MCF 10A (cell line): ENCODE data around the gene MSANTD4. TPM values are rescaled to one million over a fixed set of nuclear protein-coding genes. Genes with fewer than 3 reads are reported as not detected.
A peak's percentile ranks its signal among the peaks of the same experiment; 100 is the strongest.

ENCODE experiments used
- Bru-seq: library from RNA; stranded (reverse); fragments of 400-500 nt; gene quantifications from one replicate; lab custom pipeline; 2021; lab: Mats Ljungman, UMichigan
- BruChase-seq, 2 experiments: library from RNA; stranded (reverse); fragments of 400-500 nt; gene quantifications; one replicate each; lab custom pipeline; 2021; lab: Mats Ljungman, UMichigan
- BruUV-seq: library from RNA; stranded (reverse); fragments of 400-500 nt; replicated peaks from 2 replicates; lab custom pipeline; 2021; lab: Mats Ljungman, UMichigan
- CTCF ChIA-PET: fragments of 300-600 bp; sonication (Branson Sonifier 250); formaldehyde crosslinking; extraction: SDS; loops from one replicate; lab custom pipeline; 2021; ENCODE audit warnings: antibody characterized with exemption, inconsistent platforms; lab: Yijun Ruan, JAX
- POLR2A ChIA-PET: fragments of 300-600, 350-650 bp; sonication (Branson Sonifier 250); formaldehyde crosslinking; extraction: SDS; loops from one replicate; lab custom pipeline; 2020; ENCODE audit warnings: antibody characterized with exemption, inconsistent platforms; lab: Yijun Ruan, JAX
- DNase-seq: peaks from one replicate; pipeline ENCODE4 v3.0.0-alpha.2; 2018; ENCODE audit not compliant: unreplicated experiment
- H3K27ac Mint-ChIP-seq: one replicate; pipeline ENCODE4 v1.8.0; 2022; ENCODE audit warnings: mild to moderate bottlenecking, low read depth, mixed read lengths; ENCODE audit not compliant: unreplicated experiment
- H3K27me3 Mint-ChIP-seq: one replicate; pipeline ENCODE4 v1.8.0; 2022; ENCODE audit warnings: mixed read lengths; ENCODE audit not compliant: insufficient read depth, unreplicated experiment
- H3K36me3 Mint-ChIP-seq: one replicate; pipeline ENCODE4 v1.8.0; 2022; ENCODE audit warnings: mild to moderate bottlenecking, moderate library complexity, mixed read lengths; ENCODE audit not compliant: insufficient read depth, unreplicated experiment
- H3K4me1 Mint-ChIP-seq: one replicate; pipeline ENCODE4 v1.8.0; 2022; ENCODE audit warnings: mixed read lengths; ENCODE audit not compliant: insufficient read depth, unreplicated experiment
- H3K4me3 Mint-ChIP-seq: one replicate; pipeline ENCODE4 v1.8.0; 2022; ENCODE audit warnings: mild to moderate bottlenecking, moderate library complexity, mixed read lengths; ENCODE audit not compliant: unreplicated experiment
- H3K9me3 Mint-ChIP-seq: one replicate; pipeline ENCODE4 v1.8.0; 2022; ENCODE audit warnings: mixed read lengths; ENCODE audit not compliant: unreplicated experiment
- CTCF ChIP-seq: fragments of 200-600 bp; IDR thresholded peaks from one replicate; pipeline ENCODE4 v1.8.0; 2022; ENCODE audit warnings: antibody characterized with exemption, mild to moderate bottlenecking; ENCODE audit not compliant: unreplicated experiment
- intact Hi-C: fragments of 100-400 bp; cut with micrococcal nuclease; formaldehyde crosslinking; loops from 2 replicates; pipeline ENCODE4 v1.14.1; 2022
- long read RNA-seq: library from polyadenylated mRNA; stranded (forward); transcript quantifications from one replicate; pipeline ENCODE4 v2.0.0, GENCODE V29; 2022
- total RNA-seq: library from RNA; stranded (reverse); gene quantifications from 2 replicates; pipeline ENCODE4 v1.2.3, GENCODE V29; 2022

MSANTD4 gene
- total RNA-seq (31.2 and 36.0 TPM in 2 replicates), Bru-seq, nascent RNA (percentile 88 among the genes with signal in this experiment), BruChase-seq, experiment 1, labeled RNA remaining after a 6-hour chase (percentile 93 among the genes with signal in this experiment), BruChase-seq, experiment 2, labeled RNA remaining after a 2-hour chase (percentile 95 among the genes with signal in this experiment)
- long read RNA-seq, full-length matches to known transcripts: 18 of 46 reads
- long read RNA-seq, partial matches to known transcripts: 6 of 46 reads
- long read RNA-seq, other reads (novel, unspliced or antisense): 22 of 46 reads

DNA sequence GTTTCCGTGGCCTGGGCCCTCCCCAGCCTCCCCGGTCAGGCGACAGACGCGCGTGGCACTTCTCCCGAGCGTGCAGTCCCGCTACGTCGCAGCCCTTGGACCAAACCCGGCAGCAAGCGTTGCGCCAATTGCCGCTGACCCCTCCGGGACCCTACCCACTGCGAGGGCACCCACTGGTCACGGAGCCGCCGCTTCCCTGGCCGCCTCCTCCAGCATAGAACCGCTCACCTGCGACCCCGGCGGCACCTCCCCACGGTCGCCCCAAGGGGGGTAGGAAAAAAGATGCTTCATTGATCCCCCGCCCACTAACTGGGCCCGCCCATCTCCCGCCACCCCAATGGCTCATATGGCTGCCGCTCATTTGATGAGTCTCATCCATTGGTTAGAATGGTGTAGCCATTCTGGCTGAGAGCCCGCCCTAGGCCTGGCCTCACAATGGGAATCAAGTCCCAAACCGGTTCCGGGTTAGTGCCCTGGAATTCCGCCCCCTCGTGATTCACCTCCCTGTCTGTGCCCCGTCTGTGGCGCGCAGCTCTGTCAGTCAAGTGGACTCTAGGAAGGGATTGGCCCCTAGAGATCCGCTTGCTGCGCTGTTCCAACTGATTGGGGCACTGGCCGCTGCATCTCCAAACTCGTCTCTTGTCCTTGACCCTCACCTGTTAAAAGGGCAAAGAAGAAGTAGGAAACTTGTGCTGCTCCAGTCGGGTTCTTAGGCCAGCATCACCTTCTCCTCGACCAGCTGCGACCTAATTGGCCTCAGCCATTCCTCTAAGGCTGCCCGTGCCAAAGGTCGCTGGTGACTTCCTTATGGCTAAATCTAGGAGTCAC, at the start of gene MSANTD4:
Gene MSANTD4, minus strand, starts transcription at position 274 of the 828 bp plus-strand sequence. CDS start 11,323 bp downstream, outside the sequence.
- Mint-ChIP-seq H3K27me3 (no peaks in the 10 kb centered on the region), H3K36me3 (peaks cover 23% of the 10 kb centered on the region), H3K27ac (peak within 1 kb of the TSS; percentile 75), H3K4me3 (peak within 1 kb of the TSS; percentile 96), H3K9me3 (peaks cover 7% of the 10 kb centered on the region), H3K4me1 (peaks cover 42% of the 10 kb centered on the region)
- DNase-seq: peak; percentile 100
- POLR2A ChIA-PET: interaction anchor here (0.6 to 2.6 kb wide), 5 partner anchors 9 to 81 kb away, joined by 3 to 20 read pairs (median 5); partner anchors contain the start of genes AASDHPPT and KBTBD3
- CTCF ChIA-PET: interaction anchor here (1.6 kb wide), 1 partner anchor 54 kb away, joined by 3 read pairs; no protein-coding TSS in a partner anchor
- no peak for TF ChIP-seq CTCF
- intact Hi-C loops: loop anchor here (1.0 kb wide), 1 partner anchor 55 kb away; the partner anchor contains the start of genes AASDHPPT and KBTBD3
- BruUV-seq: no TSS peak

DNA sequence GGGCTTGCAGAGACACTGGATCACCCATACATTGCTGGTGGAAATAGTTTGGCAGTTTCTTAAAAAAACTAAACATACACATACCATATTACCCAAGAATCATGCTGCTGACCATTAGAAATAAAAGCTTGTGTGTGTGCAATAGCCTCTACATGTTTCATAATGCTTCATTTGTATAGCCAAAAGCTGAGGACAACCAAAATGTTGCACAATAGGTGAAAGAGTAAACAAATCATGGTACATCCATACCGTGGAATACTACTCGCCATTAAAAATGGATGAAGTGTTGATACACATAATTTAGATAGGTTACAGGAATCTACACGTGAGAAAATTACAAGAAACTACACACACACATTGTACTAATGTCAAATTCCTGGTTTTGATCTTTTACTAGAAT, 48.6 kb upstream of the MSANTD4 start:
- Mint-ChIP-seq H3K9me3 (no peaks in the 10 kb centered on the region), H3K36me3 (no peaks in the 10 kb centered on the region), H3K4me3 (no peak overlapping the region), H3K4me1 (peaks cover 12% of the 10 kb centered on the region), H3K27me3 (no peaks in the 10 kb centered on the region), H3K27ac (no peak overlapping the region)
- ChIA-PET POLR2A (interaction anchor here (0.6 to 1.3 kb wide), 3 partner anchors 13 to 638 kb away, joined by 3 read pairs; no protein-coding TSS in a partner anchor), CTCF (interaction anchor here (1.2 to 1.3 kb wide), 2 partner anchors 14 to 21 kb away, joined by 3 to 9 read pairs; no protein-coding TSS in a partner anchor)
- DNase-seq: peak; percentile 28
- TF ChIP-seq CTCF: no peak
- intact Hi-C loops: no loop called here
- BruUV-seq: no TSS peak

DNA sequence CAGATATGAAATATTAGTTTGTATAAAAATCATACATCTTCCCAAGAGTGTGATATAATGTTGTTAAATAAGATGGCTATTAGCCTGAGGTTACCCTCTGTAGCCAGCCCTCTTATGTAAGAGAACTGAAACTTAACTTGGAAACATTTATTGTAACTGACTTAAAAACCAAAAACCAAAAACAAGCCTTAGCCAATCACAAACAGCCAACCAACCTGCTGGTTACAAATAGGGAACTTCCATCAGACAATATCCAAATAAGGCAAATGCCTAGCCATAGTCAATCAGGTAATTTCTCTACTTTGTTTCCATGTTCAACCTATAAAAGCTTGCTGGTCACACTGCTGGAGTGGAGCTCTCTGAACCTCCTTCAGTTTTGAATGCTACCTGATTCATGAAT, 41.0 kb upstream of the MSANTD4 start:
- no peak for DNase-seq
- intact Hi-C loops: no loop called here
- H3K9me3 Mint-ChIP-seq: no peaks in the 10 kb centered on the region
- ChIA-PET CTCF (no interaction called here), POLR2A (interaction anchor here (1.3 kb wide), 1 partner anchor 13 kb away, joined by 3 read pairs; no protein-coding TSS in a partner anchor)
- TF ChIP-seq CTCF: no peak
- no peak overlapping the region for H3K27ac Mint-ChIP-seq
- no peak overlapping the region for H3K4me3 Mint-ChIP-seq
- BruUV-seq: no TSS peak
- no peaks in the 10 kb centered on the region for H3K27me3 Mint-ChIP-seq
- no peaks in the 10 kb centered on the region for H3K4me1 Mint-ChIP-seq
- no peaks in the 10 kb centered on the region for H3K36me3 Mint-ChIP-seq
